Measurements from ENCODE around the gene GALNT4.

Gene GALNT4

DNA sequence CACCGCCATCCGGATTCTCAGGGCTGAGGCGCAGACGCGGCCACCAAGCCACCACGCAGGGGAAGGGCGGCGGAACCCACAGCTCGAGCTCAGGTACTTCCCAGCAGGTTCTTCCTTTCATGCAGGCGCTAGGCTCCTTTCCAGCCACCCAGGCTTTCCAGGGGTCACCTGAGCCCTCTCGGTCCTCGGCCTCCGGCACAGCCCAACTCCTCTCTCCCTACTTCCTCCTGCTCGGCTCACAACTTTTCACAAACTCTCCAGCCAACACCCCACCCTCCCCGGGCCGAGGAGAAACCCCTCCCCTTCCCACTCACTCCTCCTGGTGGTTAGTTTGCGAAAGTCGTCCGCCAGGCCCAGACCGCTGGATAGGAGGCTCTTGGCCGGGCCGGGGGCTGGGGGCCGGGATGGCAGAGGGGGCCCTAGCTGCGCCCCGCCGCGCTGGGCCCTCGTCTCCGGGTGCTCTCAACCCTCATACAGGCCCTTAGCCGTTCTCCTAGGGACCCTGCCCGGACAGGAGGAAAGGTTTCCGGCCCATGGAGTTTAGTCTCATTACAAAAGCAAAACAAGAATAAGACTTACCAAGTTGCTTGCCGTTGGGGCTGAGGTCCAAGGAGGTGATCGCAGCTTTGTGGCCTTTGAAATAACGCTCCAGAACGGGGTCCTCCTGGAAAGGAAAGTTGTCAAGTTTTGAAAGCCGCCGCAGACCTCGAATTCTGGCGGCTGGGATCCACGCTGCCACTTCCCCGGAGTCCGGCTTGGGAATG, at the start of gene GALNT4:
GALNT4 (minus strand) TSS at position 256 of the 764 bp plus-strand sequence; CDS start at position 9, 247 bp downstream.
- DNase-seq: peak; percentile 48

DNA sequence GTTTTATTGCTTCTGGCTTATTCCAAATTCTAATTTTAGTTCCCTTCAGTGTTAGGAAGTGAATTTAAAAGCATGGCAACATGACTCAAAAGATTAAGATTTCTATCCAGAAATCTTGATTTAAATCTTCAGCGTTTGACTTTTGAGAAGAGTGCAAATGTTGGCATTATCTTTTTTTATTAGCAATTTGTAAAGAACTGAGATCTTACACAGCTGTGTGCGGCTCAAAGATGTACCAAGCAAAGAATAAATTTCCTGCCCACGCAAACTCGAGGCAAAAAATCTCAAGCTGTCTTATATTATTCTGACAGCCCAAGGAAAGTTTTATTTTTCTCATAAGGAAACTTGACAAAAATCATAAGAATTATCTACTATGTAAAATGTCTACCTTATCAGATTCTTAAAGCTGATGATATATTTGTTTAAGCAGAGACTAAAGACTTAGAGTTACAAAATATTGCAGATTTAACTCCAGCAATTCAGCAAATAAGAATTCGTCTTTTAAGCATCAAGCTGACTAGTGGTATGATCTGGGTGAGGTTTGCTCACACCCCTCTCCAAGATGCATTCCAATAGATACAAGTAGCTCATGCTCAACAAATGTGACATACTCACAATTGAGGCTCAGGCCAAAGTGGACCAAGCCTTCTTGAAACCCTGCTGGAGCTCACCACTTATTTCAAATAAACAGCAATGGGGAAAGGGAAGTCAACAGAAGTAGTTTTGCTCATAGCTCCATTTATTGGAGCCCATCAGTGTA, 48.6 kb upstream of the GALNT4 start:
- DNase-seq: no peak

DNA sequence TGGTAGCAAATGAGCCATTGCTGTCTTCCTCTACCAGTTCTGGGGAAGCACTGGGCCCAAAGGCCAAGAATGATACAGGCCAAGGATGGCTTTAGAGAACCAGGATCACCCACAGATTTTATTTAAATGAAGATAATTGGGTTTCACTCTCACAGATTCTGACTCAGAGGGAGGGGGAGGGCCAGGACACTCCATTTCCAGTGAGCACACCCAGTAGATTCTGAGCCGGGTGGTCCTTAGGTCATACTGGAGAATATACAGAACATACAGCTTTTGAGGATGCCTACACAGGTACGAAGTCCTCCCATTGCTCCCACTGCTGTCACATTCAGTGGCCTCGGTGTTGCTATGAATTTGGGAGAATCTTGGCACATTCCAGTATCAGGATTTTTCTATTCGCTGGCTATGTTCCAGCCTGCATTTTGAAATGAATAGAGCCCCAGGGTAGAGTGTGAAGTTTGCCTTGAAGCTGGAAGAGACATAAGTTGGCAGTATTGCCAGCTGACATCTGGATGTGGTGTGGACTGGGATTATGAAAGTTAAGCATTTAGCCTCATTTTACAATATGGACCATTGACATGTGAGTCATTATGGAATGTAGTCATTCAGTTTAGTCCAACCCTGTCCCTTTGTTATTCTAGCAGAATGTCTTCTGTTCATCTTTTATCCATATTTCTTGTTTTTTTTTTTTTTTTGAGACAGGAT, 47.0 kb upstream of the GALNT4 start:
- no peak for DNase-seq

DNA sequence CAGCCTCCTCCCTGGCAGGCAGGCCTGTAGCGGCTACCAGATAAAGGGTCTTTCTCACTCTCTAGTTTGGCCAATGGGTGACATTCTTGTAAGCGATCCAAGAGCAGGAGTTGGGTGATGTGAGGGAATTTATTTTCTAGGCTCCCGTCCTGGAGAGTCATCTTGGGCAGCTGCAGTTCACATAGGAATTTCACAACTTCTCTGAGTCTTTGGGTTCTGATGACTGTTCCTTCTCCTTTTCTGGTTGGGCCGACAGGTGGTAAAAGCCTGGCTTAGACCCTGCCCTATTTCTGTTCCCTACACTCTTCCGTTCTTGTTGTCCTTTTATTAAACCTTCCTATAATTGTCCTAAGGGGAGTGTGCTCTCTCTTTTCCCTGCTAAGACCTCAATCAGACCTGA, 43.9 kb upstream of the GALNT4 start:
- DNase-seq: no peak

DNA sequence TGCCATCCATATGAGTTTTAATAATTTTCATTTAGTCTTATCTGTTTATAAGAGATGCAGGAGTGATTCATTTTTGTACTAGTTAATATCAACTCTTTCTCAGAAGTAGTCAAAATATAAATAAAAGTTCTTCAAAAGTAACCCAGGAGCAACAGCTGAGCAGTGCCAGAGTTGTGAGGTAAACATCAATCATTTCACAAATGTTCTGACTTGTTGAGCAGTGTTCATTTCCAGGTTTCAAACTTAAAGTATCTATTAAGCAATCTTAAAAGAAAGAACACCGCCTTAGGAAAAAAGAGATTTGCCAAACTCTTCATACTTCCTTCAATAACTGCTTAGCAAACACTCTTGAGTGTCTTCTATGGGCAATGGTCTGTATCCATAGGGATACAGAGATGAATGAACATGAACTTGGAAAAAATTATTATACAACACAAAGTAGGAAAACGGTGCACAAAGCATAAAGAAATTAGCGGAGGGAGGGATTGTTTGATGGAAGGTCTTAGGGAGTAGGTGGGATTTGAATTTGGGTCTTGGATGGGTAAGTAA, 43.2 kb upstream of the GALNT4 start:
- DNase-seq: no peak

DNA sequence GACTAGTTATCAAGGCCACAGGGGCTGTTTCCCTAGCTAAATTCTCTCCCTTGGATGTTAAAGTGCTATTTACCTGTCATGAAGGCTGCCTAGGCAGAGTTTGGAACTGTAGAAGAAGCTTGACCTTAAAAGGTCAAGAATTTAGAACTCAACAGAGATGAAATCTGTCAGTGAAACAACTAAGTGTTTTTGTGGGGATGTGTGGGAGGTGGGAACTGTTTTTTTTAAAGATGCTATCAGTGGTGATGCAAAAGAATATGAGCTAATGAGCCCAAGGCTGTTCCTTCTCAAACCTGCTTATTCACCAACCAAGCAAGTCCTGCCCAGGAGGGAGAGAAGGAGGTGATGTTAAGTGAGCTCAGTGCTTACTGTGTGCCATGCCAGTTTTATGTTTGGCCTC, 42.0 kb upstream of the GALNT4 start:
- no peak for DNase-seq

DNA sequence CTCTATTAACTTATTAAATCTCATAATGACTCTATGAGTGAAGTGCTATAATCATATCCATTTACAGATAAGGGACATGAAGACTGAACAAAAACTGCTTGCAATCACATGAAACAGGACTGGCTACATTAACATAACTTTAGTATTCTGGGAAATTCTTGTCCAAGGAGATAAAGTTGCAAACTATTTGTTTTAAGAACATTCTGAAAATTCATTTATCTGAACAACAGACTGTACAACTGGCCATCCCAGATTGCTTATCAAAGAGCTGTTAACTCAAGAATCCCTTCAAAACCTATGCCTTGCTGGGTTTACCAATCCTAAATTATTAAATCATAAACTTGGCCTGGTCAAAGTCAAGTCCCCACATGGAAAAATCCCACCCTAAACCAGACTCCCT, 40.4 kb upstream of the GALNT4 start:
- no peak for DNase-seq

DNA sequence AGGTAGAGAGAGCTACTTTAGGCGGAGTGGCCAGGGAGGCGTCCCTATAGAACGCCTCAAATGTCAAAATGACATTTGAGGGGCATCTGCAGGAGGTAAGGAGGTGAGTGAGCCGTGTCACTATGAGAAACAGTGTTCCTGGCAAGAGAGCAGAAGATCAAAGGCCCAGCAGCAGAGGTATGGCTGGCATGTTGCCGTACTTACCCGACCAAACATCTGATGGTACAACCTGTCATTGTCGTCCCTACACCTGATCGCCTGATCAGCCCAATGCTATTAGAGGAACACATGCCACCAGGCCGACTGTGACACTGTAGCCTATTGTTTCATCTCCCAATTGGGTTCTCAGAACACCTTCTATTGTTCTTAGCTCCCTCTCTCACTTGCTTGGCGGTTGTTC, 35.2 kb upstream of the GALNT4 start:
- DNase-seq: no peak

DNA sequence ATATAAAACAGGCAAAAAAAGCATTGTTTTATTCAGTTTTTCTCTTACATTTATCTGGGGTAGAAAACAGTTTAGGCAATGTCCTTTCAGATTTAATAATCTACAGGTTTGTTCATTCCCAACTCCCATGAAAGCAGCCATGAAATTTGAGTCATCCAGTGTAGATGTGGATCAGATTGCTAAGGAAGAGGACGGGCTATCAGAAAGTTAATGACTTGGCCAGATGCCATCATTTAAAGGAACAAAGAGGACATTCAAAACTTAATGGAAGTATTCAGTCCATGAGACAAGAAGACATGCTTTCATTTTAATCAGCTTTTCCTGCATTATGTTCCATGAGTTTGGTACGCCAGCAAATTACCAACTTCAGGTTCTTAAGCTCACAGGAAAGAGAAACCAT, 32.4 kb upstream of the GALNT4 start:
- DNase-seq: no peak

DNA sequence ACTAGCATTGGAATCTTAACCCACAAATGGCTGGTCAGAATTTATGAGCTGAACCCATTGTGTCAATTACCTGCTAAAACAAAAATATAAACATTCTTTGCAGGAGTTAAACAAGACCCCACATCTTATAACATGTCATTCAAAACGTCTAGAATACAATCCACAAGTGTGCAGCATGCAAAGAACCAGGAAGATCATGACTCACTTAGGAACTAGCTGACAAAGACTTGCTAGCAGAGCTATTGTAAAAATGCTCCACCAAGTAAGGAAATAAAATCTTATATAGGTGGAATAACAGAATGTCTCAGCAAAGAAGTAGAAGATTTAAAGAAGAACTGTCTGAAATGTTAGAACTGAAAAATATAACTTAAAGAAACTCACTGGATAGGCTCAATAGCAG, 27.8 kb upstream of the GALNT4 start:
- no peak for DNase-seq

DNA sequence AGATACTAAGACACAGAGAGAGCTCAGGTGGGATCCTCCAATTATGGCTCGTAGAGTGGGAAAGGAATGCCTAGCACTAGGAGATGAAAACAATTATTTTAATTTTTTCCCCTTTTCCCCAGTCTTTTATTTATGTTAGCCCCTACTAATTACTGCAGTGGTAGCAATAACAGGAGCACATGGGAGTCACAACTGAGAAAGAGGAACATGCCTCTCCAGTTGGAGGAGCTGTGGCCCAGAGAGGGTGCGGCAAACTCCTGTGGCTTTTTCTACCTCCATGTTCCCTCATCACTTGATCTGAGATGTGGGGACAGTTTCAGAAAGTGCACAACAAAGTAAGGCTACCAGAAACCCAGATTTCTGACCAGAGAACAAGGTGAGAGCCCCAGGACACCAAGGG, 27.2 kb upstream of the GALNT4 start:
- no peak for DNase-seq

DNA sequence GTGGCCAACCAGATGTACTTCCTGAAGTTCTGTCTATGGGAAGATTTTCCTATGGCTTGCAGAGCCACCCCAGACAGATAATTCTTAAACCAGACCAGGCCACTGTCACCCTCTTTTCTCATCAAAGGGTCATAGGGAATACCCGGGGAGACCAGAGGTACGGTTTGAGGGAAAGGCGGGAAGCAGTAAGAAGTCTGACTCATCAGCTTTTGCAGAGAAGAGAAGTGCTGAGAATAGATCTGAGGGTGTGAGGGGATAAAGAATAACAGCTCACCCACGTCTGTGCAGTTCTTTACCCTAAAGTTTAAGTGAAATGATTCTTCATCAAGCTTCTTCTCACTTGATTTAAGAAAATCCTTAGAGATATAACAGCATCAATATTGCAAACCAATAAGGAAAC, 22.5 kb upstream of the GALNT4 start:
- DNase-seq: no peak

DNA sequence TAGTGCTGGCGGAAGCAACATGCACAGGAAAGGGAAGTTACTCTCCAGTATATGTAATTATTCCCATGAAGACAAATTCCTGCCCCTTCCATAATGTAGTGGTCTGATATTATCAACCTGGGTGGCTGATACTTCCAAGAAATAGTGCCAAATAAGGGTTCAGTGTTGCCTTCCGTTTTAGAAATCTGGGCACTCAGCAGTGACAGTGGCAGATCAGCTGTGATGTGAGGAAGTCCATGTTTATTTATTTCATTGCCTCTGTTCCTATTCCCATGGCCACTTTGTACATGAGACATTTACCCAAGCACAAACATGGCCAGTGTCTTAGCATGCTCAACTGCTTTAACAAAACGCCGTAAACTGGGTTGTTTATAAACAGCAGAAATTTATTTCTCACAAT, 21.6 kb upstream of the GALNT4 start:
- DNase-seq: no peak

DNA sequence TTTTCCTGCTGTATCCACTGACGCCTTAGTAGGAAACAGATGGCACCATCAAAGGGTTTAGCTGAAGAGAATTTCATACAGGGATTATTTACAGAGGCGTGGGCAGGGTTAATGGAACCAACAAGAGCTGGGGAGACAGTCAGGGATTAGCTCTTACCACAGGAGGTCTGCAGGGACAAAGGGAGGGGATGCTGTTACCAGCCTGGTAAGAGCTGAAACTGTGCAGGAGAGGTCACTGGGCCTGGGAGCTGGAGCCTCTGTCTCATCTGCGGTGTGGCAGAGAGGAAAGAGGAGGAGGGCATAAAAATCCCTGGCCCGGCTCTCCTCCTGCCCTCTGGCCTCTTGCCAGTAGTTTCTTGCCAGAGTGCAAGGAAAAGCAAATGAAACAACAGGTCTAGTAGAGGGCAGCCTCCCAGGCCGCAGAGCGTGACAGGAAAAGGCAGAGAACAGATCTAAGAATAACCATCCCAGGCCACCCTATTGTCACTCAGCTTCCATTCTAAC, 20.1 kb upstream of the GALNT4 start:
- no peak for DNase-seq

DNA sequence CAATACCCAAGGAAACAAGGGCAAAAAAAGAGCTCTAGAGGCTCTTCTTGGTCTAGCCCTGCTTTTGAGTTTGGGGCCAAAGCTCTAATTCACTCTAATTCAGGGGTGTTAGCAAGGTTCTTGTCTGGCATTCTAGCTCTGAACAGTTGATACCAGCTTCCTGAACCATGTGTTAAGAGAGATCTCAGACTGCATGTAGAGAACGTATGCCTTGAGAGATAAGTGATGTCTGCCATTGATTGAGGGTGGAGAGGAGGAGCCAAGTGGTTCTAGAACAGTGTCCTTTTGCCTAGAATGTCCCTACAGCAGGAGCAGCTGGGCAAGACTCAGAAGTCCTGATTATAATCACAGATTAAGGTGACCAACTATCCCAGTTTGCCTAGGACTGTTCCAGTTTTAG, 19.4 kb upstream of the GALNT4 start:
- no peak for DNase-seq

DNA sequence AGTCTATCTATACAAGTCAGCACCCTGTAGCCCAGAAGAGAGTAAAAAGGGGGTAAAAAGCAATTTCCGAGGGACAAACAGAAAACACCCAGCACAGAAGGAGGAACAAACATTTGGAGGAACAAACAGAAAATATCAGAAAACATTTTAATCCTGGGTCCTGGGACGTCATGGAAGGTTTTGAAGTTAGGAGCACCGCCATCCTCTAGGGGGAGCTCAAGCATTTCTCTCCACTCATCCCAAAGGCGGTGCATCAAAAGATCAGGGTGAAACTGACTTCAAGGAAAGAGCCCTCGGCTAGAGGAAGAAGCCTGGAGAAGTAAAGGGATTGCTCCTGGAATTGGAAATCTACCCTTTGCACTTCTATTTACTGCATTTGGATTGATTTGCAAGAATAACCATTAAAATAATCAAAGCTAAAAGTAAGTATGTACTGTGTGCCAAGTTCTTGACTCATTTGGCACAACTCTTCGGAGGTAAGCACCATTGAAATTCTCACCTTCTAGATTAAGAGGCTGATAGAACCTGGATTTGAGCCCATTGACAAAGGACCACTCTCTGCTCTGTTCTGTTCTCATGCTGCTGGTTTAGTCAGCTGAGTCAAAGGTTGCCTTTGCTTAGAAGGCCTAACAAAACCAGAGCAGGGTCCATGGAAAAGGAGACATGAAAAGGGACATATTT, 18.5 kb upstream of the GALNT4 start:
- peak; percentile 59 for DNase-seq

DNA sequence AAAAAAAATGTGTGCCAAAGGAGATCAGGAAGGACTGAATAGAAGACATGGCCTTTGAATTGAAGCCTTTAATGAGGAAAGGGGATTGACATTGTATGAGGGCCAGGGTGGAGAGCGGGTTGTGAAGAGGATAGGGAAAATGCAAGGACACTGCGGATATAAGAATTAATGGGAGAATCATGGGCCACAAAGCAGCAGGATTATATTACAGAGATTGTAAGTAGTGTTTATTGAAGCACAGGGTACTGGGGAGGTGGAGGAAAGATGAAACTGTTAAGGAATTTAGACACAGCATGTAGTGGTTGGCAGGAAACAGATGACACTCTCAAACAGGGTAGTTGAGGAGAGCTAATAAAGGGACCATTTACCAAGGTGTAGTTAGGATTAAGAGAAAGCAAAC, 17.6 kb upstream of the GALNT4 start:
- DNase-seq: no peak

DNA sequence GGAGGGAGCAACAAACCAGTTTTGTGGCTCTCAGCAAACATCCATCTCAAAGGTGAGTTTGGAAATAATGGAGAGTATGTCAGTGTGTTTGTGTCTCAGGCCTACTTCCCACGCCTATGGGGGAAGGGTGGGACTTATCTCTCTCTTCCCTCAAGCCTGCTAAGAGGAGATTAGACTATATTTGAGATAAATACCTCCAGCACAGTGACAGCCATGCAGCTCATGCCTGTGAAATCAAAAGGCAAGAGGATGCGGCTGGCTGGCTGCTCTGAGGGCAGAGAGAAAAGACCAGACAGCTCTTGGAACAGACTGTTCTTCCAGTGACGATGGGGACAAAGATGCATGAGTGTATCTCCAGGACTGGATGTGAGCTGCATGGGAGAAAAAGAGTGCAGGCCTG, 16.0 kb upstream of the GALNT4 start:
- no peak for DNase-seq

DNA sequence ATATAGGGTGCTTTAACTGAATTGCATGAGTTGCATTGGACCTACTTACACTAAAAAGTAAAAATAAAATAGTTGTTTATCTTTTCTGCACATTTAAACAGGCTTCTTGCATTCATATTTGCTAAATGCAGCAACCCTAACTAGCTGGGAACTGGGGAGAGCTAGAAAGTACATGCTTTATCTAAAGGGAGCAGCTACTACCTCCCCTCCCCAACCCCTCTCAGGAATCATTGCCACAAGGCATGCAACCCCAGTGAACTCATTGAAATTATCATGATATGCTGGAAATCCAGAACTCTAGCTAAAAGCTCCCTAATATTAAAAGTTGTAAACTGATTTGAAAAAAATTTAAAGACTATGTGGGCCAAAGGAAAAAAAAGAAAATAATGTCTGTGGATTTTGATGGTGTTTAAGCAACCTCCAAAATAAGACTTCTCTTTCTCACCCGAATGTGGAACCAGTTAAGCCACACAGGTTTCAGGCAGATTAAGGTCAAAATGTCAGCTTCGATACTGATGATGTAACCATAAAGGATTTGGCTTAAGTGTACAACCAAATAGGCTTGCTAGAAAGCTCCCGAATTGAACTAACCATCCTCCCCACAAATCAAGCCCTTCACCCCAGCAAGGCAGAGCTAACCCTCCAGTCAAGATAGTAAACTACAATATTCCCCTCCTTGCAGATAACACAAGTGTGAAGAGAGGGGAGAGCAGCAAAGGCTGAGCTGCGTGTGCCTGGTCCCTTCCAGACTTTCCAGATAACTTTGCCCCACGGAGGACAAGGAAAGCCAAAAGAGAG, 15.0 kb upstream of the GALNT4 start:
- DNase-seq: no peak

DNA sequence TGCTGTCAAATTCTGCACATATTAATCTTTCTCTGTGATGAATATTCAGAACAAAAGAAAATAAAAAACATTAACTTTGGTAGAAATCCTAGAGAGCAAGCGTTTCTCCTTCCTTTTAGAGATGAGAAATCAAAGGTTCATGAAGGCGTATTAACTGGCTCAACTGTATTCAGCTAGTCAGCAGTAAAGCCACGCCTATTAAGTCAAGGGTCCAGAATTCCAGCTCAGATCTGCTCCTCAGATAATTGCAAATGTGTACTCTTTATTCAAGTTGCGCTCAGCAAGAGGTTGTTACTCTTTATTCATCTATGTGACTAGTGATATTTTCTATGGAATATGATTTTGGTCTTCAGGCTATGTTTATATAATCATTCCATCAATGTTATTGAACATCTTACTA, 14.3 kb upstream of the GALNT4 start:
- DNase-seq: no peak

DNA sequence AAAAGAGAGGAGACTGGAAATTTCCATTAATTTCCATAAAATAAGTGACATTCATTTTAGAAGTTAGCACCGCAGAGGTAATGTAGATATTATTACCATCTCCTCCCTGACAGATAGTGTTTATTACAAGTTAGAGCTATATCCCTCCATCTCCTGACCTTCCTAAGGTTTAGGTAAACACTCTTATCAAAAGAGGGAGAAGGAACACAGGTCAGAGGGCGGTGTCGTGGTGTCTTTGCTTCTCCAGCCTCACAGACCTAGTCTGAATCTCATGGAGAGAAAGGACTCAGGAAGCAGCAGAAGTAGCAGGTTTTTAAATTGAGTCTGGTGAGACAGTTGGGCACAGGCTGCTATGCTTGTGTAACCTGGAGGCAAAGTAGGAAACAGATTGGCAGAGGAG, 12.8 kb upstream of the GALNT4 start:
- DNase-seq: no peak

DNA sequence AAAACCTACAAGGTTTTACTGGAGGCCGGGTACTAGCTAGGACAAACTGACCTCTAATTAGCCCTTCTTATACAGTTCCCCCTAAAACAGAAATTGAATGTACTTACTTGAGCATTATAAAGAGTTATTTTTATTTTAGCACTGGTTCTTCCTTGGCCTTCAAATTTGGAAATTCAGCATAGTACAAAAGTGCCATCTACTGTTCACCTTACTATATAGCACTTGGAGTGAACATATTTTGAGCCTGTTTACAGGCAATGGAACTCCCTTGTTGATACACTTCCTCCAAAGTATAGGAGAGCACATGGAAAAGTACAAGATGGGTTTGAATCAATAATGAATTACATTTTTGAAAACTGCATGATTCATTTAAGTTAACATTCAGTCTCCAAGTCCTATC, 5.1 kb upstream of the GALNT4 start:
- peak; percentile 8 for DNase-seq
